Suprapubic skin (tissue), 3 donors: ENCODE results near the gene FNDC7.

Experiments
- CTCF ChIP-seq, 2 donors: fragments of 200-600 bp in 1 of 2; fragments of 450-650 bp in 1 of 2; sonication (generic) in 1 of 2; IDR thresholded peaks; one replicate each; pipeline ENCODE4 v1.5.1; 2016 to 2019; ENCODE audit warnings: antibody characterized with exemption in 2 of 2, mild to moderate bottlenecking in 1 of 2, moderate library complexity in 1 of 2
- EP300 ChIP-seq: sonication (generic); formaldehyde crosslinking; IDR thresholded peaks from one replicate; pipeline ENCODE4 v1.6.1; 2017; ENCODE audit warnings: antibody characterized with exemption
- POLR2A ChIP-seq, 2 donors: fragments of 450-650 bp; IDR thresholded peaks; one replicate each; pipeline ENCODE4 v1.6.1; 2017; ENCODE audit warnings: antibody characterized with exemption in 2 of 2, mild to moderate bottlenecking in 2 of 2, moderate library complexity in 2 of 2

- TF ChIP-seq POLR2A (IDR thresholded peaks at IDR 0.05), result no peak
- TF ChIP-seq CTCF (IDR thresholded peaks at IDR 0.05), result no peak
- no peak for TF ChIP-seq EP300
Observed at GRCh38 chr1:108777839-108778238, 65.1 kb downstream of the FNDC7 start.
